ENCODE data around the gene SUPT3H. TPM values are rescaled to one million over a fixed set of nuclear protein-coding genes. Genes with fewer than 3 reads are reported as not detected.
"Not testable (repeated sequence)": the region's sequence is repeated elsewhere in the genome, so short reads cannot be mapped to it uniquely, and the experiment has no call there.

The SUPT3H gene
- total RNA-seq, 2 experiments from 2014 or later: 8.2 to 11.7 TPM

GRCh38 chr6:45049188-45049843, 328.4 kb downstream of the SUPT3H start:
- H3K27me3 Mint-ChIP-seq: no peaks in the 10 kb centered on the region
- ATAC-seq (peak; percentile 36), DNase-seq (no peak)
- H3K36me3 Mint-ChIP-seq: peaks cover 7% of the 10 kb centered on the region
- H3K4me3 Mint-ChIP-seq: no peak overlapping the region
- H3K9me3 Mint-ChIP-seq (ENCODE audit: low read depth): no peaks in the 10 kb centered on the region
- H3K27ac Mint-ChIP-seq: no peak overlapping the region
- CTCF ChIA-PET: interaction anchor here (0.7 kb wide), 1 partner anchor 12 kb away, joined by 3 read pairs; no protein-coding TSS in a partner anchor
- peaks cover 14% of the 10 kb centered on the region for H3K4me1 Mint-ChIP-seq

- Mint-ChIP-seq H3K9me3 (ENCODE audit: low read depth) (no peaks in the 10 kb centered on the region), H3K4me1 (peaks cover 15% of the 10 kb centered on the region), H3K27ac (no peak overlapping the region), H3K4me3 (no peak overlapping the region), H3K36me3 (peaks cover 7% of the 10 kb centered on the region), H3K27me3 (no peaks in the 10 kb centered on the region)
- no peak for ATAC-seq
- DNase-seq: no peak
- CTCF ChIA-PET: no interaction called here
Observed at GRCh38 chr6:45047573-45047972, 330.2 kb downstream of the SUPT3H start.

GRCh38 chr6:45045253-45045601, 332.5 kb downstream of the SUPT3H start:
- no peak overlapping the region for H3K27ac Mint-ChIP-seq
- no peak overlapping the region for H3K4me3 Mint-ChIP-seq
- DNase-seq (no peak), ATAC-seq (no peak)
- no peaks in the 10 kb centered on the region for H3K27me3 Mint-ChIP-seq
- H3K9me3 Mint-ChIP-seq (ENCODE audit: low read depth): no peaks in the 10 kb centered on the region
- H3K4me1 Mint-ChIP-seq: peaks cover 15% of the 10 kb centered on the region
- peaks cover 7% of the 10 kb centered on the region for H3K36me3 Mint-ChIP-seq
- CTCF ChIA-PET: no interaction called here

DNA sequence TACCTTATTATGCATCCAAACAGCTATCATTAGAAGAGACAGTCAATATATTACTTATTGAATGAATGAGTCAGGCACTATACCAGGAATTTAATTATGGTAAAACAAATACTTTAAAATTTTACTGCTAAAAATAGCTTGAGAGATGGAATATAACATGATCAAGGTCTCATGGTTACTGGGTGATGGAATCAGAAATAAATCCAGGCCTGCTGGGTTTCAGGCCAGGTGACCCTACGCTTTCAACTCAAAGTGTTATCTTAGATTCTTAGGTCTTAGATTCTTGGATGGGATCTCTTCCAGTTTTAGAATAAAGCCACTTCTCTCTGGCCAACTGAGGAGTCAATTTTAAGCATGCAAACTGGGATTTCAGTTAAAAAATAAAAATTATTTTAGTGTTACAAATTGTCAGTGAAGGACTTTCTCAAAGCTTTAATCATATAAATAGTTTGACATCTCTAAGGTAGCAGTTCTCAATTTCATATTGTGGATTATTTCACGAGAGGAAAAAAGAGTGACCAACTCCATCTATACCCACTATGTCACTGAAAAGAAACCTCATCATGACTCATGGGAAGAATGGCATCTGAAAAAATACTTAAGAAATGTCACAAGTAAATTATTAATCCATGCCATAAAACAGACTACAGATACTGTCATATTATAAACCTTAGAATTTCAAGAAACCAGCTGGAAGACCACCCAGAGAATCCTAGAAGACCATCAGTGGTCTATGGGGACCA, 333.1 kb downstream of the SUPT3H start:
- DNase-seq (no peak), ATAC-seq (no peak)
- no peaks in the 10 kb centered on the region for H3K9me3 Mint-ChIP-seq (ENCODE audit: low read depth)
- CTCF ChIA-PET: no interaction called here
- no peak overlapping the region for H3K27ac Mint-ChIP-seq
- peaks cover 7% of the 10 kb centered on the region for H3K36me3 Mint-ChIP-seq
- no peak overlapping the region for H3K4me3 Mint-ChIP-seq
- H3K4me1 Mint-ChIP-seq: peaks cover 15% of the 10 kb centered on the region
- no peaks in the 10 kb centered on the region for H3K27me3 Mint-ChIP-seq

GRCh38 chr6:45044086-45044485, 333.6 kb downstream of the SUPT3H start:
- CTCF ChIA-PET: no interaction called here
- Mint-ChIP-seq H3K4me1 (peaks cover 10% of the 10 kb centered on the region), H3K36me3 (peaks cover 6% of the 10 kb centered on the region), H3K27me3 (no peaks in the 10 kb centered on the region), H3K9me3 (ENCODE audit: low read depth) (no peaks in the 10 kb centered on the region), H3K4me3 (no peak overlapping the region), H3K27ac (no peak overlapping the region)
- DNase-seq (no peak), ATAC-seq (no peak)

DNA sequence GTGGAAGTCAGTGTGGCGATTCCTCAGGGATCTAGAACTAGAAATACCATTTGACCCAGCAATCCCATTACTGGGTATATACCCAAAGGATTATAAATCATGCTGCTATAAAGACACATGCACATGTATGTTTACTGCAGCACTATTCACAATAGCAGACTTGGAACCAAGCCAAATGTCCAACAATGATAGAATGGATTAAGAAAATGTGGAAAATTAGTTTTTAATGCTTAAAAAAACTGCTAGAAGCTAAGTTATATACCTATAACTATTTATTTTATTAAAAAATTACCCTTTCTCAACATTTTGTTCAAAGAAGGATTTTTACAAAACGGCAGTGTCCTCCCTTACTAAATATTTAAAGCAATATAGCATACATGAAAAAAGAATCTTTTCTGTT, 335.1 kb downstream of the SUPT3H start:
- DNase-seq; H3K4me3 Mint-ChIP-seq; ATAC-seq; CTCF ChIA-PET; H3K36me3 Mint-ChIP-seq; H3K27me3 Mint-ChIP-seq; H3K4me1 Mint-ChIP-seq; H3K27ac Mint-ChIP-seq; H3K9me3 Mint-ChIP-seq (ENCODE audit: low read depth): not testable (repeated sequence)

- Mint-ChIP-seq H3K9me3 (ENCODE audit: low read depth) (no peaks in the 10 kb centered on the region), H3K36me3 (no peaks in the 10 kb centered on the region), H3K4me1 (no peaks in the 10 kb centered on the region), H3K27ac (no peak overlapping the region), H3K4me3 (no peak overlapping the region), H3K27me3 (no peaks in the 10 kb centered on the region)
- ATAC-seq: no peak
- no peak for DNase-seq
- CTCF ChIA-PET: no interaction called here
Observed at GRCh38 chr6:45038226-45038625, 339.5 kb downstream of the SUPT3H start.

- Mint-ChIP-seq H3K27ac (no peak overlapping the region), H3K36me3 (no peaks in the 10 kb centered on the region), H3K27me3 (no peaks in the 10 kb centered on the region), H3K9me3 (ENCODE audit: low read depth) (no peaks in the 10 kb centered on the region), H3K4me1 (peaks cover 3% of the 10 kb centered on the region), H3K4me3 (no peak overlapping the region)
- DNase-seq: no peak
- CTCF ChIA-PET: no interaction called here
- ATAC-seq: no peak
Observed at GRCh38 chr6:45036103-45036502, 341.6 kb downstream of the SUPT3H start.

GRCh38 chr6:45032426-45032825, 345.3 kb downstream of the SUPT3H start:
- no peaks in the 10 kb centered on the region for H3K27me3 Mint-ChIP-seq

GRCh38 chr6:45031601-45032000, 346.1 kb downstream of the SUPT3H start:
- Mint-ChIP-seq H3K4me3 (no peak overlapping the region), H3K27me3 (no peaks in the 10 kb centered on the region), H3K4me1 (peaks cover 6% of the 10 kb centered on the region), H3K27ac (no peak overlapping the region), H3K36me3 (peaks cover 12% of the 10 kb centered on the region), H3K9me3 (ENCODE audit: low read depth) (peaks cover 4% of the 10 kb centered on the region)
- DNase-seq (no peak), ATAC-seq (no peak)
- CTCF ChIA-PET: no interaction called here

More at GRCh38 chr6:45032426-45032825, 345.3 kb downstream of the SUPT3H start:
- CTCF ChIA-PET: no interaction called here
- peaks cover 9% of the 10 kb centered on the region for H3K36me3 Mint-ChIP-seq
- H3K4me3 Mint-ChIP-seq: no peak overlapping the region
- no peak for DNase-seq
- peaks cover under 1% of the 10 kb centered on the region for H3K9me3 Mint-ChIP-seq (ENCODE audit: low read depth)
- no peak for ATAC-seq
- H3K27ac Mint-ChIP-seq: no peak overlapping the region
- H3K4me1 Mint-ChIP-seq: peaks cover 3% of the 10 kb centered on the region

DNA sequence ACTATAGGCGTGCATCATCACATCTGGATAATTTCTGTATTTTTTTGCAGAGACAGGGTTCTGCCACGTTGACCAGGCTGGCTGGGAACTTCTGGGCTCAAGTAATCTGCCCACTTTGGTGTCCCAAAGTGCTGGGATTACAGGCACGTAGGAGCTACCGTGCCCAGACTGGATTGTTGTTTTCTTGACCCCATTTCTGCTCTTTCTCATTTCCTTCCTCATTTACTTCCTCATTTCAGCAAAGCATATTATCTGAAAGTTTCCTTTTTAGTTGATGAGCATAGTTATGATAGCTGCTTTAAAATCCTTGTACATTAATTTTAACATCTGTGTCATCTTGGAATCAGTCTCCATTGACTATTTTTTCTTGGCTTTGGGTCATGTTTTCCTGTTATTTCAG, 350.6 kb downstream of the SUPT3H start:
- Mint-ChIP-seq H3K27me3 (no peaks in the 10 kb centered on the region), H3K4me3 (no peak overlapping the region), H3K27ac (no peak overlapping the region), H3K9me3 (ENCODE audit: low read depth) (peaks cover 12% of the 10 kb centered on the region), H3K36me3 (peaks cover 34% of the 10 kb centered on the region), H3K4me1 (peaks cover 11% of the 10 kb centered on the region)
- CTCF ChIA-PET: interaction anchor here (1.3 kb wide), 1 partner anchor 8 kb away, joined by 4 read pairs; no protein-coding TSS in a partner anchor
- DNase-seq: no peak
- no peak for ATAC-seq

DNA sequence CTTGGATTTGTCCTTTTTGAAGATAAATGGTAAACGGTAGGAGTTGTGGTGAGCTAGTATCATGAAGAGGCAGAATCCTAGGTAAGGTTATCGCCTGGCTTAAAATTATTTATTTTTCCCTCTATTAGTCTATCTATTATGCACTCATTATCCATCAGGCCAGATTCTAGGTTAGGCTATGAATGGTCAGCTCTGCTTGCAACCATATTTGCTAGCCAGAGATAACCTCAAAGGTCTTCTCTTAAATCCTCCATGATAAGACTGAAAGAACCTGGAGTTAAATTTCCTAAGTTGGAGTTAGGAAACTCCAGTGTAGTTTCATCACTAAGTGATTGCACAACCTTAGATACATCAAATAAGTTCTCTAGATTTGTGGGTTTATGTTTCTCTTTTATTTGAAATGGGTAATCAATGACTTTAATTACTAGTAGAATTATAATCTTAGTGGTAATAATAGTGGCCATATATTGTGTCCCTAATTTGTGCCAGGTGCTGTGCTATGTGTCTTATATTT, 351.7 kb downstream of the SUPT3H start:
- Mint-ChIP-seq H3K4me3 (no peak overlapping the region), H3K27ac (no peak overlapping the region), H3K4me1 (peaks cover 18% of the 10 kb centered on the region), H3K9me3 (ENCODE audit: low read depth) (peaks cover 12% of the 10 kb centered on the region), H3K27me3 (no peaks in the 10 kb centered on the region), H3K36me3 (peaks cover 34% of the 10 kb centered on the region)
- no peak for ATAC-seq
- CTCF ChIA-PET: interaction anchor here (1.3 kb wide), 1 partner anchor 9 kb away, joined by 4 read pairs; no protein-coding TSS in a partner anchor
- no peak for DNase-seq

- no peak overlapping the region for H3K27ac Mint-ChIP-seq
- ATAC-seq (no peak), DNase-seq (no peak)
- peaks cover 12% of the 10 kb centered on the region for H3K9me3 Mint-ChIP-seq (ENCODE audit: low read depth)
- H3K4me3 Mint-ChIP-seq: no peak overlapping the region
- H3K36me3 Mint-ChIP-seq: peaks cover 34% of the 10 kb centered on the region
- CTCF ChIA-PET: interaction anchor here (1.1 kb wide), 1 partner anchor 12 kb away, joined by 3 read pairs; no protein-coding TSS in a partner anchor
- peaks cover 20% of the 10 kb centered on the region for H3K4me1 Mint-ChIP-seq
- no peaks in the 10 kb centered on the region for H3K27me3 Mint-ChIP-seq
Observed at GRCh38 chr6:45024610-45025009, 353.1 kb downstream of the SUPT3H start.

DNA sequence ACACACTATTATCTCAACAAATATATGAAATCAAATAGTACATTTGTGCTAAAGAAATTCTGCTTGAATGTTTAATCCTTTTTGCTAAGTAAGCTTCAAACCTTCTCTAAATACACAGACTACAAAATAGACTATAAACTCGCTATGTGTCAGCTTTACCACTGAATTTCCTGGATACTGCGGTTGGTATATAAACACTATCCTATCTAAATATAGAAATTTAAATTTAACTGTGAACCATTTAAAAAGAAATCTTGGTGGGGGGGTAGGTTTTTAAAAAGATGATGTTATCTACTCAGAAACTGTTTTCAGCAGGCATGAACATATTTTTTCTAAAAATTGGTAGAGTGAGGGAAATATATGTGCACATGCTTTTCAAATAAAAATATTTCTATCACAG, 356.1 kb downstream of the SUPT3H start:
- Mint-ChIP-seq H3K4me3 (no peak overlapping the region), H3K9me3 (ENCODE audit: low read depth) (peaks cover 8% of the 10 kb centered on the region), H3K27me3 (no peaks in the 10 kb centered on the region), H3K27ac (peak overlapping the region; percentile 28), H3K4me1 (peaks cover 17% of the 10 kb centered on the region), H3K36me3 (peaks cover 26% of the 10 kb centered on the region)
- DNase-seq: no peak
- CTCF ChIA-PET: no interaction called here
- peak; percentile 82 for ATAC-seq
